HG02798 (cell line): ENCODE results near the gene SNTG2.

ENCODE experiments used
- ATAC-seq: cut with Tn5 transposase; IDR thresholded peaks from one replicate; pipeline ENCODE4 v1.9.1; 2021; ENCODE audit warnings: mild to moderate bottlenecking; ENCODE audit not compliant: unreplicated experiment, poor library complexity

The SNTG2 gene

DNA sequence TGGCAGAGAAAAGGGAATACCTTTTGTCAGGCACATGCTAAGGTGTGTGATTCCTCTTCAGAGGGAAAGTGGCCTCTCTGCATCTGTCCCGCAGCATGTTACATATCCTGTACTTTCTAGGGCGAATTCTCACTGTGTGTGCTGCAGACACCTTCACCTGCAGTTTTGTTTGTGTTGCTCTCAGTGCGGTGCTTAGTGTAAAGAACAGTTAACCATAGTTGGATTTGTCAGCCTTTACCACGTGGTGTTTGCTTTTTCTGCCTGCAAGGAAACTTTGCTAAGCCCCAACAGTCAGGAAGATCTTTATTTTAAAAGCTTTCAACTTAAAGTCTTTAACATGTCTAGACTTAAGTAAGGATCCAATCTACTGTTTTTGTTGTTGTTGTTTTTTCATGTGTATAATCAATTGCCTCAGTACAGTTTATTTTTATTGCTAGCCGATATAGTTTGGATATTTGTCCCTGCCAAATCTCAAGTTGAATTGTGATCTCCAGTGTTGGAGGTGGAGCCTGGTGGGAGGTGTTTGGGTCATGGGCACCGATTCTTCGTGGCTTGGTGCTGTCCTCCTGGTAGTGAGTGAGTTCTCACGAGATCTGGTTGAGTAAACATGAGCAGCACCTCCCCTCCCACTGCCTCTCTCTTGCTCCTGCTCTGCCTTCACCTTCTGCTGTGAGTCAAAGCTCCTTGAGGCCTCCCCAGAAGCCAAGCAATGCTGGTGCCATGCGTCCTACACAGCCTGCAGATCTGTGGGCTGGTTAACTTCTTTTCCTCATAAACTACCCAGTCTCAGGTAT lies 90.6 kb downstream of the SNTG2 start:
- ATAC-seq = no peak

DNA sequence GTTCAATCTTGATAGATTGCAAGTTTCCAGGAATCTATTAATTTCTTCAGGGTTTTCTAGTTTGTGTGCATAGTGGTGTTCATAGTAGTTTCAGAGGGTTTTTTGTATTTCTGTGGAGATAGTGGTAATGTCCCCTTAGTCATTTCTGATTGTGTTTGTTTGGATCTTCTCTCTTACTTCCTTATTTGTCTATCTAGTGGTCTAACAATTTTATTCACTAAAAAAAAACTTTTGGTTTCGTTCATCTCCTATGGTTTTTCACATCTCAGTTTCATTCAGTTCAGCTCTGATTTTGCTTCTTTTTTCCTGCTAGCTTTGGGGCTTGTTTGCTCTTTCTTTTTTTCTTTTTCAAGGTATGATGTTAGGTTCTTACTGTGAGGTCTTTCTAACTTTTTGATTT lies 94.5 kb downstream of the SNTG2 start:
- no peak for ATAC-seq

DNA sequence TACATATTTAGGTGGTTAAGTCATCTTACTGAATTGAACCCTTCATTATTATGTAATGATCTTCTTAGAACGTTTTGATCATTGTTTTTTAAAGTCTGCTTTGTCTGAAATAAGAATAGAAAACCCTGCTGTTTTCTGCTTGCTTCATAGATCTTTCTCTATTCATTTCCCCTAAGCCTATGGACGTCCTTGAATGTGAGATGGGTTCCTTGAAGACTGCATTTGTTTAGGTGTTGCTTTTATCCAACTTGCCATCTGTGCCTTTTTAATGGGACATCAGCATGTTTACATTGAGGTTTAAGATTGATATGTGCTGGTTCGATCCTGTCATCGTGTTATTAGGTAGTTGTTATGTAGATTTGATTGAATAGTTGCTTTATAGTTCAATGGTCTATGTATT lies 95.4 kb downstream of the SNTG2 start:
- no peak for ATAC-seq

DNA sequence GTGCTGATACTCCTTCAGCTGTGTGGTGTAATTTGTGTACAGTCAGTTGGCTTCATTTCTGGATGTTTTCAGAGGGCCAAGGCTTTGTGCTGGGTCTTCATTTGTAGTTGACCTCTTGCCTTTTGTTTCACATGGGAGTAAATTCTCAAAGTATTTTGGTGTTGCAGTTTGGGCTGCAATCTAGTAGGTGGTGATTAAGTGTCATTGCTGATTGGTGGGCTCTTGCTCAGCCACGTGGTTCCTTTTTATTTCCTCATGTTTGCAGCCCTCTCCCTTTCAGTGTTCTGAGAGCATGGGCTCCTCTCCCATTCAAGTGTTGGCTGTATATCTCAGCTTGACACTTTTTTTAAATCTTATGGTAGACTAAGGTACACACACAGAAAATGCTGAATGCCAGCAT lies 96.8 kb downstream of the SNTG2 start:
- ATAC-seq = no peak

DNA sequence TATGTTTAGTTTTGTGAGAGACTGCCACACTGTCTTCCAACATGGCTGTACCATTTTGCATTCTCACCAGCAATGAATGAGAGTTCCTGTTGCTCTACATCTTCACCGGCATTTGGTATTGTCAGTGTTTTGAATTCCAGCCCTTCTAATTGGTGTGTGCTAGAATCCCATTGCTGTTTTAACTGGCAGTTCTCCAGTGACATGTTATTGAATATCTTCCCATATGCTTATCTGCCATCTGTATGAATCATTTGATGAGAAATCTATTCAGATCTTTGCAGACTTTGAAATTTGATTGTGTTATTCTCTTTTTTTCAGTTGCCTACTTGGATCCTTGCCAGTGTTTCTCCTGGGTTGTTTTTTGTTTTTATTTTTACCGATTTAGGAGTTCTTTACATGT lies 99.0 kb downstream of the SNTG2 start:
- ATAC-seq = no peak

DNA sequence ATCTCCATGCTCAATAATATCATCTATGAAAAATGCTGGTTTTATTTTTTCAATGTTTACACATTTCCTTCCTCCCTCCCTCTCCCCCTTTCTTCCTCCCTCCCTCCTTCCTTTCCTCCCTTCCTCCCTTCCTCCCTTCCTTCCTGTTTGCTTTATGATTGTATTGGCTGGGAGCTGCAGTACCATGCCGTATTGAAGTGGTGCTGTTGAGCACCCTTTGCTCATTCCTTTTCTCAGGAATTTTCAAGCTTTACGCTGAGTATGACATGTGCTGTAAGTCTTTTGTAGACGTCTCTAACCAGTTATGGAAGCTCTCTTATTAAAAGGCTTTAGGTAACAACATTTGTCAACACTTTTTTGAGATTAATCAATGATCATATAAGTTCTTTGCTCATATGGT lies 100.4 kb downstream of the SNTG2 start:
- no peak for ATAC-seq

DNA sequence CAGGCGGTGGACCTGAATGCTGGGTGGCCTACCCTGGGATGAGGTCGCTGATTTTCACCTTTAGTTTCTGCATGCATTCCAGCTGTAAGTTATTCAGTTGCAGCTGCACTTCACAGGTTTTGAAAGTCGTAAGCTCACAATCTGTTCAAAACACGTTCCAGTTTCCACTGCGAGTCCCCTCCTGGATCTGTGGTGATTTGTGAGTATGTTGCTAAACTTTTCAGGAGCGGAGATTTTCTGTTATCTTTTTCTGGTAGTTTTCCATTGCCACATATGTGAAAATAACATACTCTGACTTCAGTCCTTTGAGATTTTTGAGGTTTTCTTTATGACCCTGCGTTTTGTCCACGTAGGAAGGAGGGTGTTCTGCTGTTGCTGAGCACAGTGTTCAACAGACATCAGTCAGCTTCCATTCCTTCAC lies 102.1 kb downstream of the SNTG2 start:
- ATAC-seq = no peak

DNA sequence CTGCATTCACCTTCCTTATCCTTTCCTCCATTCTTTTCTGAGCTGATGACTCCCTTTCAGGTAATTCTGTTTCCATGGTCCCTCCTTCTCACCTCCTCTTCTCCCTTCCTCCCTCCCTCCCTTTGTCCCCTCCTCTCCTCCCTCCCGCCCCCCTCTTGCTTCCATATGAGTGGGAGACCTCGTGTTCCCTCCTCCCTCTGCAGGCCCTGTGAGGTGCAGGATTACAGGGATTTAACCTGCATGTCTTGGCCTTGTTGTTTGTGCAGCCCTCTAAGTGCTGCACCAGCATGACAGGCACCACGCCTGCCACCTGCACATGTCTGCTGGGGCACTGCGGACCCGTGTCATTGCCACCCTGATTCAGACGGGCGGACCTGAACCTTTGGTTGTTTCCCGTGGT lies 103.1 kb downstream of the SNTG2 start:
- no peak for ATAC-seq

DNA sequence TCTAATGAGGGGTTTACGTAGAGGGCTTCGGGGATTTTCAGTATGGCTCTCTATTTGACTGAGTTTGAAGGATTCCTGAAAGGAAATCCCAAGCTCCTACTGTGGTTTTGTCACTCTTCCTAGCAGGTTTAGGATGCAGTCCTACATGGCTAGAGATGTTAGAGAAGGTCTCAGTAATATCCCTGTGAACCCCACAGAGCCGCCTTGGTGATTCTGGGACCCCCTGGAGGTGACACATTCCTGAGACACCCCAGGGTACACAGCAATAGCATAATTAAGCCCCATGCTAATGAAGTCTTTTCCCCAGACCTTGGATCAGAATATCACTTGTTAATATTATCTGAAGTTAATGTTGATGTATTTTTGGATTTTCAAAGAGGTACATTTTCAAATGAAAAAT lies 103.8 kb downstream of the SNTG2 start:
- no peak for ATAC-seq

DNA sequence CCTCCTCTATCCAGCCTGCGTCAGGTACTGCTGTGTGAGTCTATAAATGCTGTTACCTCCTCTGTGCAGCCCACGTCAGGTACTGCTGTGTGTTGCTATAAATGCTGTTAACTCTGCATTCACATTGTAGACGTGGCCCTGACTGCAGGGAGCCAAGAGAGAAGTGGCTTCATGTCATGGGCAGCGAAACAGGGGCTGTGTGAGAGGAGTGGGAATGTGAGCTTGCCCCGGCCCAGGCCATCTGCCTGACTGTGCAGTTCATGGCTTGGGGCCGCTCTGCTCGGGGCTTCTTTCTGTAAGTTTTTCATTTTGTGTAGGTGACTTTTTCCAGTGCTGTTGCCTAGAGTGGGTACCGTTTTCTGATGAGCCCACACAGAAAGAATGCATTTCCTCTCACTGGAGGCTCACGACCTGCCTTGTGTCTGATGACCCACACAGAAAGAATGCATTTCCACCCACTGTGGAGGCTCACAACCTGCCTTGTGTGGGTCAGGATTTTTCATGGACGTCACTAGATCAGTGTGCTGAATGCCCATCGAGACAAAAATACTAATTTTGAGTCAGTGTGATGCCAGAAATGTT lies 104.5 kb downstream of the SNTG2 start:
- ATAC-seq = no peak

DNA sequence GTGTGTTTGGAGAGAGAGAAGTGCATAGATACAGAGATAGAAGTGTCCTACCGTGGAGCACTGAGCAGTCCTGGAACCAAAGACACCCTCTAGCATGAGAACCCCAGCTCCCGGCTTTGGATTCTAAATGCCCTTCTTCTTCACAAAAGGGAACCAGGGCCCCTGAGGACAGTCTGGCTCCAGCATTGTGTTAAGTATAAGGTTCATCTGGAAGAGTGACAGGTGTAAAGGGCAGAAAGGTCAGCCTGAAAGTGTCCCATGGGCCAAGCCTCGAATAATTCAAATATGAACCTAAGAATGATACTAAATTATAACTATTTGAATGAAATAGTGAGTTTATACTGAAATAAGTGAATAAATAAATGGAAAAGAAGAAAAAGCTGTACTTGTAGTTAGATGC lies 109.7 kb downstream of the SNTG2 start:
- no peak for ATAC-seq

DNA sequence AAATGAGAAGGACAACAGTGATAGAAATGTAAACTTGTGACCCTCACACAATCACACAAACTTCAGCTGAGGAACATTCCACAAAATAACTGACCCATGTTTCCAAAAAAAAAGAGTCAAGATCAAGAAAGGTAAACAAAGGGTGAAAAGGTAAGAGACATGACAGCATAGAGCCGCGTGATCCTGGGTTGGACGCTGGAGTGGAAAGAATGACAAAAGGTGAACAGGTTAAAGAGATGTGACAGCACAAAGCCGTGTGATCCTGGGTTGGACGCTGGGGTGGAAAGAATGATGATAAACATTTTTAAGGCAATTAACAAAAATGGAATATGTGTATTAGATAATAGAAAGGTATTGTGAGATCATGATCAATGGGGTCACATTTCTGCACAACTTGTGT lies 110.3 kb downstream of the SNTG2 start:
- ATAC-seq = no peak

DNA sequence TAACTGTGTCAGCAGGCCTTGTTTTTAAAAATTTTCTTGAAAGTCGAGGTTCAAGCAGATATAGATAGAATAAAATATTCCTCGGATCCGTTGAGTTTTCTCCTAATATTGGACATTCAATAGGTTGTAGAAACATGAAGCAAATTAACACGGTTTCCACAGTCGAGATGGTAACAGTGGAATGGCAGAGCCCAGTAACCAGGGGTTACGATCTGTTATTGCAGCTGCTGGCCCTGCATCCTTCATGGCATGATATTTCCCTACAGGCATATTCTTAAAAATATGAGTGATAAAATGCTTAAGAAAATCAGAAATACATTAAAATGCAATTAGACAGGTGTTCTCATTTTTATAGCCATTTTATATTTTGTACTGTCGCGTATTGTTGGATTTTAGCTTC lies 117.6 kb downstream of the SNTG2 start:
- ATAC-seq = no peak

DNA sequence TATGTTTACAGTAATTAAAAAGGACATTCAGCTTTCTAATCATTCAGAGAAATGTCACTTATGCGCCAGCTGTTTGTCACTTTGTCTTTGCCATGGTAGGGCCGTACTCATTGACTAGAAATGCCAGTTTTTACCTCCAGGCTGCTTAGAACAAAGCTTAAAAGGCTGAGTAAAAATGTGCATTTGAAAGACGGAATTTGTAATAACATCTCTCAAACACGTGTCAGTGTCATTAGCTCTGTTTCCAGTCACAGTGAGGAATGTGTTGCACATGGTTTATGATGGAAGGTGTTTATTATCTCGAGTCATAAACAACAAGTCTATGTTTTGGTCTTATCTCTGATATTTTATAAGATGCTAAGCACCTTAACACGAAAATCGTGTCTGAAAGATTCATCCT lies 118.2 kb downstream of the SNTG2 start:
- ATAC-seq = no peak

DNA sequence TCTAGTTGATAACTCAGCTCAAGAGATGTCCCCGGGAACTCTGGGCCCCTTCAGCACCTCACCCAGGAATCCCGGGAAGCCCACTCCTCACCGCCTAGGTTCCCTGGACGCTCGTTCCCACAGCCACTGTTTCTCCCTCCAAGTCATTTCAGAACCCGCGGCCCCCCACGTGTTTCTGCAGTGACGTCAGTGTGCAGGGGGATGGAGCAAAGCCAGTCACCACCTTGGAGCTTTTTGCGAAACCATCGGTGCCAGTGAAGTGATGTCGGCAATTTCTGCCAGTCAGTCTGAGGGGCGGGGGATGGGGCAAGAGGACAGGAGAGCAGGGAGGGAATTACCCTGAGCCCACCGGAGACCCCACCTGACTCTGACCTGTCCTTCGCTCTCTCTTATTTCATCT lies 119.2 kb downstream of the SNTG2 start:
- ATAC-seq = no peak

DNA sequence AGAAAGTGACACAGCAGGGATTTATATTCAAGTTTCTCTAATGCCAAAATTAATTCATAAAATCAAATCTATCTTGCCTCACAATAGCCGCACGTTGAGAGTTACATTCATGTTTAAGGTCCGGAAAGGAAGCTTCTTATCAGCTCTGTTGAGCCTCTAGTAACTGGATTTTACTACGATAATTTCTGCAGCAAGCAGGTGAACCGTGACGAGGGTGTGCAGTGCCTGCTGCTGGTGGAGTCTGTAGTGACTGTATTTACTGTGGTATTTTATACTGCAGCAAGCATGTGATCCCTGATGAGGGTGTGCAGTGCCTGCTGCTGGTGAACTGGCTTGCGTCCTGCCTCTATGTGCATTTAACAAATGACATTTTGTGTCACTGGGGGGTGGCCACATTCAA lies 120.0 kb downstream of the SNTG2 start:
- no peak for ATAC-seq

DNA sequence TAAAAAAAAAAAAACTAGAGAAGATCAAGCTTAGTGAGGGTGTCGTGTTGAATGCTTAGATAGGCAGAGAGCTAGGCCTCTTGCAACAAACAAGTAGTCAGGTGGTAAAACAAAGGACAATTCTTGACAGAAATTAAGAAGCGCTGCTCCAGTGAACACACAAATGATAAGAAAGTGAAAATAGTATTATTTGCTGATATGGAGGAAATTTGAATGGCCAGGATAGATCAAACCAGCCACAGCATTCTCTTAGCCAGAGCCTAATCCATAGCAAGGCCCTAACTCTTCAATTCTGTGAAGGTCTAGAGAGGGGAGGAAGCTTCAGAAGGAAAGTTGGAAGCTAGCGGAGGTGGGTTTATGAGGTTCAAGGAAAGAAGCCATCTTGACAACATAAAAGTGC lies 121.0 kb downstream of the SNTG2 start:
- ATAC-seq = no peak

DNA sequence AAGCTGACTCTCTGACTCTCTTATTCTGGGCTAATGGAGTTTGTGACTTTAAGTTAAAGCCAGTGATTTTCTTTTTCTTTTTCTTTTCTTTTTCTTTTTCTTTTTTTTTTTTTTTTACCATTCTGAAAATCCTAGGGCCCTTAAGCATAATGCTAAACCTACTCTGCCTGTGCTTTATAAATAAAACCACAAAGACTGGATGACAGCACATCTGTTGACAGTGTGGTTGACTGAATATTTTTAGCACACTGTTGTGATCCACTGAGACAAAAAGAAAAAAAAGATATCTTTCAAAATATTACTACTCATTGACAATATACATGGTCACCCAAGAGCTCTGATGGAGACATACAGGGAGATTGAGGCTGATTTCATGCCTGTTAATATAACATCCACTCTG lies 121.6 kb downstream of the SNTG2 start:
- no peak for ATAC-seq

DNA sequence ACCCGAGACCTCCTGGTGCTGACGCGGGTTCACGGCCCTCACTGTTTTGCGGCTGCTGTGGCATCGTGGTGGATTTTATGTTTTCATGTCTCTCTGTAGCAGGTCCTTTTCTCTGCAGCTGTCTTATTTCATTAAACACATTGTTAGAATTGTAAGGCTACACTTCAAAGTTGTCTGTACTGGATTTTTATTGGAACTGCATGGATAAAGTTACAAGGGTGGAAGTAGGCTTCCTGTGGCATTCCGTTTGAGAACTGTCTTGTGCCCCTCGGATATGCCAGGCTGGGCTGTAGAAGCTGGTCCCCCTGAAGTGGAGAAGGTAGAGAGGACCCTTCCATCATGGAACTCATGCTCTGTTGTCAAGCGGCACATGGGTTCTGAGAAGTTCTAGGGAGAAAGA lies 127.3 kb downstream of the SNTG2 start:
- no peak for ATAC-seq

DNA sequence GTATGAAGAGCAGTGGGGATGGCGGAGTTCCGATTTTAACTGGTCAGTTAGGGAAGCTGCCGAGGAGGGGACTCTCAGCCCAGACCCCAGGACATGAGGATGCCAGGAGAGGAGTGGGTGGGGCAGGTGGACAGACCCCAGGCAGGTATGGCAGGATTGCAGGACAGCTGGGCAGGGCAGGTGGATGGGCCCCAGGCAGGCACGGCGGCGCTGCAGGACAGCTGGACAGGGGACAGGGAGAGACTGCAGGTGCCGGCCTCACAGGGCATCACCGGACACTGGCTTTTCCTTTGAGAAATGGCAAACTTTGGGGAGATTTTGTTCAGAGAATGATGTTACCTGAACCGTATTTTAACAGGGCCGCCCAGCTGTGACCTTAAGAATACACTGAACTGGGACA lies 127.7 kb downstream of the SNTG2 start:
- no peak for ATAC-seq

DNA sequence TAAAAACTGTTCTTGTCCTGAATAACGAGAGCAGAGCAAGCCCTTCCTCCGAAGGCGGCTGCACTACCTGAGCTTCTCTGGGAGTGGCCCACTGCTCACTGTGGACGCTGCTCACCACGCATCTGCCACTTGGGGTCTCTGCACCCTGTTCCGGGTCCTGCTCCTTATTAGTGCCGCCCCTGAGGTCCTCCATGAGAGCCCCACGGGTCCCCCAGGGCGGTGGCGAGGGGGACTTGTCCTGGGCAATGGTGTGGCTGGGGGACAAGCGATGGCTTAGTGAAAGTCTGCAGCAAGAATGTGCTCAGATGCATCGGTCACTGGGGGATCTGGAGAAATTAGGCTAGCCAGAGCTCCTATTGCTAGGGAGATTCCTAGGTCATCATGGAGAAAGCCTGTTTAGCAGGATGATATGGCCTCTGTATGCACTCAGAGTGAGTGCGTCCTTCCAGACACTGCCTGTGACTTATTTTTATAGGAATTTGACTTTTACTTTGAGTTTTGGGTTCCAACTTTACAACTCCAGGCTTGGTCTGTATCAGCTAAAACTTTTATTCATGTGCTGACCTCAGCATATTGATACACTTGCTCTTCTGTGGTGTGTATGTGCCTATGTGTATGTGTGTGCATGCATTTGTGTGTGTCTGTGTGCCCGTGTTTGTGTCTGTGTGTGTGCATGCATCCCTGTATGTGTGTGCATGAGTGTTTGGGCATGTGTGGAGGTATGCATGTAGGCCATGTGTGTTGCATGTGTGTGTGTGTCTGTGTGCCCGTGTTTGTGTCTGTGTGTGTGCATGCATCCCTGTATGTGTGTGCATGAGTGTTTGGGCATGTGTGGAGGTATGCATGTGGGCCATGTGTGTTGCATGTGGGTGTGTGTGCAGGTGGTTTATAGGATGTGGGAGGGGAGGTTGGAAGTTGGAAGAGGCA lies 129.5 kb downstream of the SNTG2 start:
- no peak for ATAC-seq
